NCI-H82 treated with DMSO at 0.1 percent for 48 hours (cell line): Measurements from ENCODE around the gene SH3PXD2A.

Source experiments
- DNase-seq: peaks from one replicate; lab custom pipeline; 2025; ENCODE audit not compliant: unreplicated experiment; lab: John Stamatoyannopoulos, UW

Gene SH3PXD2A

DNA sequence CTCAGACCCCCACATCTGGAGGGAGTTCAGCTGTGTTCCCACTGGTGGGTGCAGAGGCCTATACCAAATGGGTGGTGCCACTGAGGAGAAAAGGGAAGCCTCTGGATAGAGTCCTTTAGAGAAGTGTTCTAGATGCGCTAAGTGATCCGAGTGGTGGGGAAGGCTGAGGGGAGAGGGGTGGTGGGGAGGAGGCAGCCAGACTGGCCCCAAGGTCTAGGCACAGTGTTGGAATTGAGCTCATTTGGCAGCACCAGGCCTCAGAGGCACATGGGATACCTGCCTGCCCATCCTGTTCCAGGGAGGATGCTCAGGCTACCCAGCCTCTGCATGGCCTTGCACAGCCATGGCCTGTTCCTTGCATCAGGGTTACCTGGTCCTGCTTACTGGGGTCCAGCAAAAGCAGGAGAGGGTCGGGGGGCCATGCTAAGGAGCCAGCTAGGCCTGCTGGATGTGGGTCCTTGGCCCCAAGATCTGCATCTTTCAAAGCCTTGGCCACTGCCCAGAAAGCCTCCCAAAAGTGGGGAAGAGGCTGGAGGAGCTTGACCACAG lies 262.3 kb downstream of the SH3PXD2A start:
- DNase-seq, result no peak

GRCh38 chr10:103592186-103593021 lies 263.0 kb downstream of the SH3PXD2A start:
- DNase-seq, result peak; percentile 7

- no peak for DNase-seq
Measured at GRCh38 chr10:103590744-103591291, 264.6 kb downstream of the SH3PXD2A start.

DNA sequence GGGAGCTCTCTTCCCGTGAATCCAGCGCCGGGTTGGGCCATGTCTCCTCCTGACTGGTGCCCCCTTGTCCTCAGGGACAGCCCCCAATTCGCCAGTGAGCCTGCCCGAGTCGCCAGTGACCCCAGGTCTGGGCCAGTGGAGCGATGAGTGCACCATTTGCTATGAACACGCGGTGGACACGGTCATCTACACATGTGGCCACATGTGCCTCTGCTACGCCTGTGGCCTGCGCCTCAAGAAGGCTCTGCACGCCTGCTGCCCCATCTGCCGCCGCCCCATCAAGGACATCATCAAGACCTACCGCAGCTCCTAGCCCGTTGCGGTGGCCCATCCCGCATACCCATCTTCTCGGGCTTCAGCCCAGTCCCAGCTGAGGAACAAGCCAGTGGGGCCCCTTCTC lies 265.3 kb downstream of the SH3PXD2A start:
- no peak for DNase-seq

GRCh38 chr10:103589074-103589630 lies 266.2 kb downstream of the SH3PXD2A start:
- no peak for DNase-seq

DNA sequence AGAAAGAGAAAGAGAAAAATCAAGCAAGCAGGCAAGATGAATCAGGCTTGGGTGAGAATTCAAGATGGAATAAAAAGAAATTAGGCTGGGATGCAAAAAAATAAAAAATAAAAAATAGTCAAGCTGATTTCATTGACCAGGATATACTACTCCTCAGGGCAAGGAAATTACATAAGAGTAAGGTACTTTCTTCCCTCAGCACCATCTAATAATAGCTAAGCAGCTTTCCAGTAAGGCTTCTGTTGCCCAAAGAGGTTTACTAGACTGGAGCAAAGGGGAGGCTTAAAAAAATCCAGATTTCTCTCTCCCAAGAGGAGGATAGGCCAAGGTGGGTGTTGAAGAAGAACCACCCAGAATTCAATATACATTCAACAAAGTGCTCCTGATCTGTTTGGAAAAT lies 268.3 kb downstream of the SH3PXD2A start:
- DNase-seq, result no peak

DNA sequence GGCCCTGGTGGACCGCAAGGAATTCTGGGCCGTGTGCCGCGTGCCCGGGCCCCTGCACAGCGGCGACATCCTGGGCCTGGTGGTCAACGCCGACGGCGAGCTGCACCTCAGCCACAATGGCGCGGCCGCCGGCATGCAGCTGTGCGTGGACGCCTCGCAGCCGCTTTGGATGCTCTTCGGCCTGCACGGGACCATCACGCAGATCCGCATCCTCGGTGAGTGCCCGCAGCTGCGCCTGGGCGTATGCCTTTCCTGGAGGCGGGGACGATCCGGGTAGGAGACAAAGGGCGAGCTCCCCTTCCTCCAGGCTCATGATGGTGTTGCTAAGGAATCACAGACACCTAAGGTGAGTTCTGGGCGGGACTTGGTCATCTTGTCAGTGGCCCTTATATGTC lies 270.4 kb downstream of the SH3PXD2A start:
- no peak for DNase-seq

DNA sequence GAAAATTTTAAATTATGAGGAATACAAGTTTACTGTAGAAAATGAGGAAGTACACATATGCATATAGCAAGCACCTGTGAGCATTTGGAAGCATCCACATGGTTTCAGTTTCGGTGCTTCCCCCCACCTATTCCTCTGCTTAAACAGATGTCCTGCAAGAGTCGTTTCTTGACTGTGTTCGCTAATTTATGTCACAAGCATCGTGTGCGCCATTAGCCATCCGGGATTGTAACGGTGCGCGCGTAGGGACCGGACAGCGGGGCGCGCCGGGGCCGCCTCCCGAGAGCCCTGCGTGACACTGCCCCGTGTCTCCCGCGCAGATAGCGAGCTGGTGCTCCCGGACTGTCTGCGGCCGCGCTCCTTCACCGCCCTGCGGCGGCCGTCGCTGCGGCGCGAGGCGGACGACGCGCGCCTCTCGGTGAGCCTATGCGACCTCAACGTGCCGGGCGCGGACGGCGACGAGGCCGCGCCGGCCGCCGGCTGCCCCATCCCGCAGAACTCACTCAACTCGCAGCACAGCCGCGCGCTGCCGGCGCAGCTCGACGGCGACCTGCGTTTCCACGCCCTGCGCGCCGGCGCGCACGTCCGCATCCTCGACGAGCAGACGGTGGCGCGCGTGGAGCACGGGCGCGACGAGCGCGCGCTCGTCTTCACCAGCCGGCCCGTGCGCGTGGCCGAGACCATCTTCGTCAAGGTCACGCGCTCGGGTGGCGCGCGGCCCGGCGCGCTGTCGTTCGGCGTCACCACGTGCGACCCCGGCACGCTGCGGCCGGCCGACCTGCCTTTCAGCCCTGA lies 271.0 kb downstream of the SH3PXD2A start:
- DNase-seq, result no peak

- DNase-seq, result no peak
Measured at GRCh38 chr10:103583871-103584215, 271.5 kb downstream of the SH3PXD2A start.

- no peak for DNase-seq
Measured at GRCh38 chr10:103582331-103583123, 272.8 kb downstream of the SH3PXD2A start.

DNA sequence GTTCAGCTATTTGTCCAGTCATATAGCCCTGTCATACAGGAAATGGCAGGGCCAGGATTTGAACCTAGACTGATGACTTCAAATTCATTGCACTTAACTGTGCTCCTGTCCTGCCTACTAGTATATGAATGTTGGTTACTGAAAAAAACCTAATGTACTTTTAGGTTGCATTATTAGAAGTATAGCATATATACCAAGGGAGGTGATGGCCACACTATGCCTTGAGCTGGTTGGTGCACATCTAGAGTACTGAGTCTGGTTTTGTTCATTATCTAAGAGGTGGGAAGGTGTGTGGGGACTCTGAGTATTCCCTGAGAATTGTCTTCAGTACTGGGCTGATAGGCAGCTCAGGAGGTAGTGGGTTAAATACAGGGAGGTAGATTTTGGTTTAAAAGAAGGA lies 273.9 kb downstream of the SH3PXD2A start:
- DNase-seq, result no peak

DNA sequence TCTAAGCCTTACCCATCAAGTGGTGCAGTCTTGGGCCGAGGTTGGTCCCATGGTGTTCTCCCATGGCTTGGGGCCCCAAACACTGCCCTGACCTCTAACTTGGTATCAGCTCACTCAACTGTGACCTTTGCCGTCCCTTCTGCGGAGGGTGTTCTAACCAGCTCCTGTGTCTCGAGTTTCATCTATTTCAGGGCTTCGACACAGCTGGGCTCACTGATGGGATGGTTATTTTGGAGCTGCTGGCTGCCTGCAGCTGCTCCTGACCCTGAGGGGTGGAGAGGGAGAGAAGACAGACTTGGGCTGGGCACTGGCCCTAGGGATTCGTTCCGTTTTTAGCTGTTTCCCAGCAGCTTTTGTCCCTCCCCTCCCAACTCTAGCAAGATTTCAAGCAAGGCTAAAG lies 274.9 kb downstream of the SH3PXD2A start:
- no peak for DNase-seq

GRCh38 chr10:103580011-103580410 lies 275.4 kb downstream of the SH3PXD2A start:
- DNase-seq, result no peak

GRCh38 chr10:103578782-103579382 lies 276.5 kb downstream of the SH3PXD2A start:
- DNase-seq, result no peak

DNA sequence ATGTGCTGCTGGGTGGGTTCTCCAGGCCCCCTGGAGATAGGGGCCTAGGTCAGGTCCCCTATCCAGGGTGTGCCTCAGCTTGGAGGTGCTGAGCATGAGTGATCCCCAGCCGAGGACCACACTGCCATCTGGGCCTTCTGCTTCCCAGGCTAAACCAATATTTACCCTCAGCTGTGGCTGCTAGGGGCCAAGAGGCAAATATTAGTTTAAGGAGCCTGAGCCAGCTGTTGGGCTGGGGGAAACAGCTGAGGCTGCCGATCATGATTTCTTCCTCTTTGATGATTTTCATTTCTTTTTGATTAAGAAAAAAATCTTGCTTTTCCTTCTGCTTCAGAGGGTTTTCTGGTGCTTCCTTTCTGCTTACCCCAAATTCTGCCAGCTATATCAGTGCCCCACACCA lies 278.5 kb downstream of the SH3PXD2A start:
- DNase-seq, result no peak

- DNase-seq, result no peak
Measured at GRCh38 chr10:103576076-103576471, 279.3 kb downstream of the SH3PXD2A start.

DNA sequence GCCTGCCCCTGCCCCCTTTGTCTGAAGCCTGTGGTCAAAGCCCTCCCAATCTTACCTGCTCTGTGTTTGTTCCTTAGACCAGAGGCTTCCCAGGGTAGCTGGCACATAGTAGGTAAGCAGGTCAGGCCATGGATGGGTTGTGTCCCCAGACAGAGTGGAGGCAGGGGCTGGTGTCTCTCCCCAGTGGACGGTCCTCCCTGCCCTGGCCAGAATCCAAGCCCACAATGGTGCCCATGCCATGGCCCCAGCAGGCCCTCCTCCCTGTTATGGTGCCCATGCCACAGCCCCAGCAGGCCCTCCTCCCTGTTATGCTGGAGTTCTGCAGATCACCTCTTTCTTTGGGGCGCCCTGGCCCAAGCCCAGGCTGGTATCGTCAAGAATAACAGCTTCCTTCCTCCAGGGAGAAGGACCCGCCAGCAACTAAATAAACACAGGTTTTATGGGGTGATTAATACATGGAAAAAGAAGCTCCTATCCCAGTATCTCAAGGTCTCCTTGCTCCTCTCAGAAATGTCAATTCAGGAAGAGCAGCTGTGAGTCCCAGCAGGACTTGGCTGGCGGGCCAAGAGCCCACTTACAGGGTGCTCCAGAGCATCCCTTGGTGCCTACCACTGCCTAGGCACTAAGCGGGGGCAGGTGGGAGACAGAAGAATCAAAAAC lies 279.8 kb downstream of the SH3PXD2A start:
- no peak for DNase-seq

DNA sequence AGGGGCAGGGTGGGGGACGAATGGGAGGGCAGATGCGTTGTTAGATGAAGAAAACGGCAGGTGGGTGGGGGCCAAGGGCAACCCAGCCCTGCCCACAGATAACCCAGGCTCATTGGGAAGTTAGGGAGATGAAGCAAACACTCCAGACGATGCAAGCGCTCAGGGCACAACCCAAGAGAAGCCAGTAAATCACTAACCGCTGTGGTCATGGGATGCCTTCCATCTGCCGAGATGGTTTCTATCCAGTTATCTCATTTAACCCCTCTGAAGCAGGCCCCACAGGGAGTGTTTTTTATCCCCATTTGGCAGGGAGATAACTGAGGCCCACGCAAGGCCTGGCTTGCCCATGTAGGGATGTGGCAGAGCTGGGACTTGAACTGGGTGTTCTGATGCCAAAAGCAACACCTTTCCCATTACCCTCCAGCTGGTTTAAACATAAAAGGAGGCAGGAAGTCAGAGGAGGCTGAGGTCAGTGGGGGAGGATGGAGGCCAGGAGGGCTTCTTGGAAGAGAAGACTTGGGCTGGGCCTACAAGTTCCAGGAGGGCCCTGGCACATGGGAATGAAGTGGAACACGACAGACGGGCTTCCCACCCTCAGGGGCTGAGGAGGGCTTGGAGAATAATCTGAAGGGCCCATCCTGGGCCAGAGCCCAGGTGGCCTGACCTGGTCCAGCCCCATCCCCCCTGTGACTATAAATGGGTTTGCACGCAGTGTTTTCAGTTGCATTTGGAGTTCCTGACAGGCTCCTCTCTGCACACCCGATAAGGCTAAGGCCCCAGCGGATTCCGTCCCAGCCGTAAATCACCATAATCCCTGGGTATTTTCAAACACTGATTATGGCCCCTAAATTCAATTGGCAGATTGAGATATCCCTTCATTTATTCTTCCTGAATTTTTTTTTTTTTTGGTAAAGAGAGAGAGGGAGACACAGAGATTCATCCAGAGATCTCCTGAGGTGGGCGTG lies 281.0 kb downstream of the SH3PXD2A start:
- no peak for DNase-seq

GRCh38 chr10:103573205-103573487 lies 282.2 kb downstream of the SH3PXD2A start:
- DNase-seq, result no peak
